ENCODE data around the gene PLXDC1.
A peak's percentile ranks its signal among the peaks of the same experiment; 100 is the strongest.

Gene PLXDC1

DNA sequence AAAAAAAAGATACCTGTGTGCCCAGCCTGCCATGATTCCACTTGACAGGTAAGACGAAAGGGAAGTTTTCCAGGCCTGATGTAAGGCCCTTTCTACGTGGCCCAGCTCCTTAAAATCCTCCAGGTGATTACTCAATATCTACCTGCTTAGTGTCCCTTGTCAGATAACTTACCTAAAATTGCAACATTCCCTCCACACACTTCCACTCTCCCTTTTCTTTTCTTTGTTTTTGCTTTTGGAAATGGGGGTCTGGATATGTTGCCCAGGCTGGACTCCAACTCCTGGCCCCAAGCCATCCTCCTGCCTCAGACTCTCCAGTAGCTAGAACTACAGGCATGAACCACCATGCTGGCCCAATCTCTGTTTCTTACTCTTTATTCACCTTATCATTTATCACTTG lies 7.2 kb upstream of the PLXDC1 start:
- no peak overlapping the region for H3K27ac ChIP-seq
- no peak for DNase-seq (ENCODE audit: low read depth, low spot score)

DNA sequence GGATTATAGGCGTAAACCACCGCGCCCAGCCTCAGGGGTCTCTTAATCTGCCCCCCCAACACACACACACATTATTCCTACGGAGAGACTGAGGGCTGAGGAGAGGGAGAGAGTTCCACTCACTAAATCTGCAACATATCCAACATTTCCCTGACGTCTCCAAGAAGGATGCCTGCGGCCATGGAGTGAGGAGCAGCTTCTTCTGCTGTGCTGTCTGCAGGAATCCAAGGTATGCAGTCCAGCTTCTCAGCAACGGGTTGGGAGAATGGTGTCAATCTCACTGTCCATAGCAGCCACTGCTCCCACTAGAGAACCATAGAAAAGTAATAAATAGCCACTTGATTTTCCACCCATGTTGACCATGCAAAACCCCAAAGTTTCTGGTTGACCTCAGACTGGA lies 5.1 kb upstream of the PLXDC1 start:
- H3K27ac ChIP-seq = no peak overlapping the region
- DNase-seq (ENCODE audit: low read depth, low spot score) = no peak

DNA sequence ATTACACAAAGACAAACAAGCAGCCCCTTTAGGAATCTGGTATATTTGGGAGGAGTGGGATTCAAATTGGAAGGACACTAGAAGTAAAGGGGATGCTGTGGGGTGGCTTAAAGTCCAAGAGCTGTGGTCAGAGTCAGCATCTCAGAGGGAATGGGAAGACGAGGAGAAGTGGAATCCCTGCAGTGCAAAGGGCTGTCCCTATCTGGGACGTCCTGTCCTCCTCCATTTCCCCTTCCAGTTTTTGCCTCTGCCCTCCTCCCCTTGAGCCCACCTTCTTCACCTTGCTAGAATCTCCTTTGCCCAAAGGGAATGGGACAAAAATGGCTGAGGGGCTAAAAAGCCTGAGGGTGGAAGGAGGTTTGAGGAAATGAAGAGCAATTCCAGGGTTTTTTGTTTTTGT lies 4.2 kb upstream of the PLXDC1 start:
- no peak overlapping the region for H3K27ac ChIP-seq
- no peak for DNase-seq (ENCODE audit: low read depth, low spot score)

DNA sequence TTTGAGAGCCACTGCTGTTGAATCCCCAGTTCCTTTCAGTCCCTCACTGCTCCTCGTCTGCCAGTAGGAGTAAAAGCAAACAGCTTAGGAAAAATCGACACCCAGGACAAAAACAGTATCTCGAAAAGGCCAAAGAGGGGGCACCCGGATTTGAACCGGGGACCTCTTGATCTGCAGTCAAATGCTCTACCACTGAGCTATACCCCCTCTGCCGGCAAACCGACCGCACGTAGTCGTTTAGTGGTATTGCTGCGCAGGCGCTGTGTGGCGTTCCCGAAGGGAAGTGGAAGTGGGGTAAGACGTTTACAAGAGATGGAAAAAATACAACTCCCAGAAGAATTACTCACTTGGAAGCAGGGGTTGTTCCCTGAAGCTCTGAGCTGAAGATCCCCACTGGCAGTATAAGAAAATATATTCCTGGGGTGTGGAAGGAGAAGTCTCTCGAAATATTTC lies 2.2 kb upstream of the PLXDC1 start:
- H3K27ac ChIP-seq = peak overlapping the region; percentile 47
- DNase-seq (ENCODE audit: low read depth, low spot score) = peak; percentile 31

DNA sequence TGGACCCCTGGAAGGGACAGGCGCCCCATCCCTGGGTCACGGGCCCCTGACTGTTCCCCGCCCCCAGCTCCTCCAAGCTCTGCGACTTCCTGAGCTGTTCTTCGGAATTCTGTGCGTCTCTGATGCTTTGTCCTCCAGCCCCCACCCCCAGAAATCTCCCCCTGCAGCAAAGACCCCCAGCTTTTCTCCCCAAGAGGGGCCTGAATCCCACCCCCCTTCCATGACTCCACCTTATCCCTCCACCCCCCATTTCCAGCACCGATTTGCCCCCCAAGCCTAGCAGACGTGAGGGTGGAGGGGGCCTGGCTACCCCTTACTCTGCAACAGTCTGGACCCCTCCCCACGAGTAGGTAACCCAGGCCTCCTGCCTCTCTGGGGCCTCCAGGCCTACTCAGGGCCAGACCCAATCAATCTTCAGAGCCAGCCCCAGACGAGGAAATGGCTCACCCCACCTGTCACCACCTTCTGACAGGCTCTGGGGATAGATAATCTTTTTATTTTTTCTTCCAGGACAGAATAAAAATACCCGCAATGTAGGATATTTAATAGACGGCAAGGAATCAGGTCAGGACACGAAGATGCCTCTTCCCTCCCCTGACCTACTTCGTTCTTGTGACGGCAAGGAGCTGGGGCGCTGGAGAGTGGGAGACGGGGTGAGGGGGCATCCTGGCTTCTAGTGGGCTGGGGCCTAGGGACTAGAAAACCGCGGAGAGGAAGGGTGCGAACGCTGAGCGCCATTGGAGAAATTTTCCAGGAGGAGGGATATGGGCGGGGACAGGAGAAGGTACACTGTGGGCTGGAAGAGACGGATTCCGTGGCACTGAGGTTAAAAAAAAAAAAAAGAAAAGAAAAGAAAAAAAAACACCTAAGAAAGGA lies 744 bp upstream of the PLXDC1 start:
- H3K27ac ChIP-seq = peak overlapping the region; percentile 47
- DNase-seq (ENCODE audit: low read depth, low spot score) = no peak

DNA sequence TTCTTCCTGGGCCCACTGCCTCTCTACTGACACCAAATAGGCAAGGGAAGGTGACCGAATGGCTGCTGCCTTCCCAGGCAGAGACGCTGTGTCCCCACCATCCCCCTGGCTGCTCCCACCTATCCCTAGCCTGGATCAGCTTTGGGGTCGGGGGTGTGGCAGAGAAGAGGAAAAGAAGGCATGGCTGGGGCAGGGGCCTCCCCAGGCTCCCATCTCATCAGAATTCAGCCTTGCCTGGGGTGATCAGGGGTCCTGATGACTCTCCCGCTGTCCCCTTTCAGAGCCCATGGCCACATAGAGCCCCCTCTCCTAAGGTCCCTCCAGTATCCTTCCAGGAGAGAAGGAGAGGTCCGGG lies 665 bp downstream of the PLXDC1 start:
- DNase-seq (ENCODE audit: low read depth, low spot score) = no peak
- no peak overlapping the region for H3K27ac ChIP-seq

DNA sequence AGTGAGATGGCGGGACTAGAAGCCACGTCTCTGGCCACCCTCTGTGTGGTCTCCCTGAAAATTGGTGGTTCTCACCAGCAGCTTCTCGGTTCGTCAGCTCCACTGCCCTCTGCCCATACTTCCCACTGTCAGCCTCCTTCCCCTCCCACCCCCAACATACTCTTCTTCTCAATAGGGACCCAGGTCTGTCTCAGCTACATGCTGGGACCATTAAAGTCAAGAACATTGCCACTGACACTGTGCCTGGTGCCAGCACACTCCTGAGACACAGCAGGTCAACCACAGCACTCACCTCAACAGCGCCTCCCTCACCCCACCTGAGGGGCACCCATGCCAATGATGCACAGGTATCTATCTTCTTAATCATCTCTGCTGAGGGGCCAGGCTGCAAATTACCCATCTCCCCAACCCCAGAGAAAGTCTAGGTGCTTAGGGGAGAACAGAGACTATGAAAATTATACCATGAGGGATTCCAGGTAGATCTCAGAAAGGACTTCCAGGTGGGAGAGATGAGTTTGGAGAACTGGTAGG lies 1.3 kb downstream of the PLXDC1 start:
- H3K27ac ChIP-seq = no peak overlapping the region
- DNase-seq (ENCODE audit: low read depth, low spot score) = no peak

DNA sequence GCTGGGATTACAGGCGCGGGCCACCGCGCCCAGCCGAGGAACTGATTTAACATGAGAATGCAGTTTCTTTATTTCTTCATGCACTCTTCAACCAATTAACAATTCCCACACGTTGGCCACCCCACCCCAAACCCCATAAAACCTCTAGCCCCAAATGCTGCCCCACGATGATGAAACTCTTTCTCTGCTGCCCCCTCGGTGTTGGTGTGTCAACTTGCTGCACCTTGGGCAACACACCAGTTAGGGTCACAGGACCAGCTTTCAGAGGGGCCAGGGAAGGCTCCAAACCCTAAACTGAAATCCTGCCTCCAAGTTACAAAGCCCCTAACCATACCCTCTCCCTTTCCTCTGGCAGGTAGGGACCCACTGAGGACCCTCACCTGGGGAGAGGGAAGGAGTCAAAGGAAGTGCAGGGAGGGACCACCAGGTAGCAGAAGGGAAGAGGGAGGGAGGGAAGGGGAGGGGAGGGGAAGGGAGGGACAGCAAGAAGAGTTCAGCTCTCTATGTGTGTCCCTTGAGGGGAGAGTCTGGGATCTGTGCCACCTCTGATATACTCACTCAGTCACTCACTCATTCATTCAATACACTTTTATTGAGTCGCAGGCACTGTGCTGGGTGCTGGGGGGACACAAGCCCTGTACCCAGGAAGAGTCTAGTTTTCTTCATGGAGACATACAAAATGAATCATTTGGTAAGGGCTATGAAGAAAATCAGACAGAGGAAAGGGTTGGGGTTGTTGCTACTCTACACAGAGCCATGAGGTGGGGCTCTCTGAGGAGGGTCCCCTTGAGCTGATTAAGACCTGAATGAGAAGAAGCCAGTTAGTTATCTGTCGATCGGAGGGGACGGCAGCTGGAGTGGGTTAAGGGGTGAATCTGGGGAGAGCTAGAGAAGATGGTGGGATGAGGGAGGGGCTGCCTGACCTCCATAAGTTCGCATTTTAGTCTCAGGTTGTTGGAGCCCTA lies 3.9 kb downstream of the PLXDC1 start:
- H3K27ac ChIP-seq = no peak overlapping the region
- no peak for DNase-seq (ENCODE audit: low read depth, low spot score)

DNA sequence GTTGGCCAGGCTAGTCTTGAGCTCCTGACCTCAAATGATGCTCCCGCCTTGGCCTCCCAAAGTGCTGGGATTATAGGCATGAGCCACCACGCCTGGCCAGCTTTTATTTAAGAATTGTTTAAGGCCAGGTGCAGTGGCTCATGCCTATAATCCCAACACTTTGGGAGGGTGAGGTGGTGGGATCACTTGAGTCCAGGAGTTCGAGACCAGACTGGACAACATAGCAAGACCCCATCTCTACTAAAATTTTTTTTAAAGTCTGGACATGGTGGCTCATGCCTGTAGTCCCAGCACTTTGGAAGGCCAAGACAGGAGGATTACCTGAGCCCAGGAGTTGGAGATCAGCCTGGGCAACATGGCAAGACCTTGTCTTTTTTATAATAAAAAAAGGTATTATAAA lies 5.2 kb downstream of the PLXDC1 start:
- H3K27ac ChIP-seq = no peak overlapping the region
- no peak for DNase-seq (ENCODE audit: low read depth, low spot score)

DNA sequence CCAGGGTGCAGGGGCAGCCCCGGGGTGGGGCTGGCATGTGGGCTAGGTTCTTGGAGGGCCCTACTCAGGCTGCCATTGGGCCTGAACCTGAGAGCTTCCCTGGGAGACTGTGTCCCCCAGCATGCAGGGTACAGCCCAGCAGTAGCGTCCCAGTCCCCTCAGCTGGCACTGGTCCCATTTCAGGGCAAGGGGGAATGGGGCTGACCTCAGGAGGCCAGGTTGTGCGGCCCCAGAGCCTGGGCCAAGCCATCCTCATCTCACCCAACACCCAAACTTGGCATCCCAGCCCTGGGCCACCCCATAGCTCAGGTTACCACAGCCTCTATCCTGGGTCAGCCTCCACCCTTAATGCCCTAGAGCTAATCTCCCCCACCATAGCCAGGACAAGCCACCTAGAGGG lies 6.3 kb downstream of the PLXDC1 start:
- no peak for DNase-seq (ENCODE audit: low read depth, low spot score)
- H3K27ac ChIP-seq = no peak overlapping the region

DNA sequence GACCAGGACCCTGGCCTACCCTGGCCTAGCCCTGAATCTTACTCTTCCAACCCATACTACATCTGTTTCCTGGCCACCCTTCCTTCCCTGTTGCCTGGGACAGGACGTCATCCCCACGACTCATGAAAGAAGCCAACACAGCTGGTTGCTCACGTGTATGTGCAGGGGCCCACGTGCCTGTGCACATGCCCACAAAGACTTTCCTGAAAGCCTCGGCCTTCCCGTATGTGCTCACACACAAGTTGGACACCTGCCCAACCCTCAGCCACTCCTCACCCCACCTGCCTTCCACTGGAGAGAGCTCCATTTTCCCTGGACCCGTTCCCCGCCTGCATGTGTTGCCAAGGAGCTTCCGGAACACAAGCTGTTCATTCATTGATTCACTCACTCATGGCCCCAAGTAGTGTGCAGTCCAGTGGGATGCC lies 7.0 kb downstream of the PLXDC1 start:
- peak; percentile 80 for DNase-seq (ENCODE audit: low read depth, low spot score)

DNA sequence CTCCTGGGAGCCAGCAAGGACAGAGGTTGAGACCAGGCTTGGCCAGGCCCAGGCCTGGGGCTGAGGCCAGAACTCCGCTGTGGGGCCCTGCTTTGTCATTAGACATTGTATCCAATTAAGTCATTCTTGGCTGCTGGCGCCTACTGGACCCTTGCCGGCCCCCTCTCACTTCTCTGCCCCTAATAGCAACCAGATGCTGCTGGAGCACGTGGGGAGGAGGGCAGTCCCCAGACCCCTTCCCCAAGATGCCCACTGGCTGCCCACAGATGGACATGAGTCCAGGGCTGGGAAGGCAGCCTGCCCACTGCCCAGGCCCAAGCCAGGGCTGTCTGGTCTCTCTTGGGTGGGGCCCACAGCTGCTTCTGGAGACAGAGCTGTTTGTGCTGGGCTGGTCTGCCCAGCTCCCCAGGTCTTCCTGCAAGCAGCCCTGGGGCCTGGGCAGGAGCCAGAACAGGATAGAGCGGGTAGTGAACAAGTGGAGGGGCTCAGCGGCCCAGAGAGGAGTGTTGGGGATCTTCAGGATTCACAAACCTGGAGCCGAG lies 7.8 kb downstream of the PLXDC1 start:
- no peak for DNase-seq (ENCODE audit: low read depth, low spot score)
- H3K27ac ChIP-seq = no peak overlapping the region

More for the DNA sequence above, 7.0 kb downstream of the PLXDC1 start:
- no peak overlapping the region for H3K27ac ChIP-seq

DNA sequence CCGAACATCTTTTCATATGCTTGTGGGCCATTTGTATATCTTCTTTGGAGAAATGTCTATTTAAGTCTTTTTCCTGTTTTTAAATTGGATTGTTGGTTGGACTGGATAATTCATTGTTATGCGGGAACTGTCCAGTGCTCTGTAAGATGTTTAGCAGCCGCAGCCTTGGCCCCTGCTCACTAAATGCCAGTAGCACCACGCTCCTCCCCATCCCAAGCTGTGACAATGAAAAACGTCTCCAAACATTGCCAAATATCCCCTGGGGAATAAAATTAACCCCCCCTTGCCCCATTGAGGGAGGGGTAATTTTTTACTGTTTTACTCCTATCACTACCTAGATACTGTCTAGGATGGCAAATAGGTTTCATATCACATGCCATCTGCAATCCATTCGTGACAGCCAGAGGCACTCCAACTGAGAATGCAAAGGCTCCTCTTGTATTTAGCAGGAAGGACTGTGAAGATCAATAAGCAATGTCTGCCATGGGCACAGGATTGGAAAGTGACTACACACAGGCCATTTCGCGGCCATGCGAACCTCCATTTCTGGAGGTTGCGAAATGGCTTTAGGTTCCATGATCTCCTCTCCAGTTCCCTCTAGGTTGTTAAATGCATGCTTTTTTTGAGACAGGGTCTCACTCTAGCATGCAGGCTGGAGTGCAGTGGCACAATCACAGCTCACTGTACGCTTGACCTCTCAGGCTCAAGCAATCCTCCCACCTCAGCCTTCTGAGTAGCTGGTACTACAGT lies 9.3 kb downstream of the PLXDC1 start:
- DNase-seq (ENCODE audit: low read depth, low spot score) = no peak
- H3K27ac ChIP-seq = no peak overlapping the region

DNA sequence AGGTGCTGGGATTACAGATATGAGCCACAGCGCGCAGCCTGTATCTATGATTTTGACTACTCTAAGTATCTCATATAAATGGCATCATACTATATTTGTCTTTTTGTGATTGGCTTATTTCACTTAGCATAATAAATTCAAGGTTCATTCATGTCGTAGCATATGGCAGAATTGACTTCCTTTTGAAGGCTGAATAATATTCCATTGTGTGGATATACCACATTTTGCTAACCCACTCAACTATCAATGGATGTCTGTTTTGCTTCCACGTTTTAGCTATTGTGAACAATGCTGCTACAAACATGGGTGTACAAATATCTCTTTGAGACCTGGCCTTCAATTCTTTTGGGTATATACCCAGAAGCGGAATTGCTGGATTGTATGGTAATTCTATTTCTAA lies 10.1 kb downstream of the PLXDC1 start:
- no peak overlapping the region for H3K27ac ChIP-seq
- no peak for DNase-seq (ENCODE audit: low read depth, low spot score)

DNA sequence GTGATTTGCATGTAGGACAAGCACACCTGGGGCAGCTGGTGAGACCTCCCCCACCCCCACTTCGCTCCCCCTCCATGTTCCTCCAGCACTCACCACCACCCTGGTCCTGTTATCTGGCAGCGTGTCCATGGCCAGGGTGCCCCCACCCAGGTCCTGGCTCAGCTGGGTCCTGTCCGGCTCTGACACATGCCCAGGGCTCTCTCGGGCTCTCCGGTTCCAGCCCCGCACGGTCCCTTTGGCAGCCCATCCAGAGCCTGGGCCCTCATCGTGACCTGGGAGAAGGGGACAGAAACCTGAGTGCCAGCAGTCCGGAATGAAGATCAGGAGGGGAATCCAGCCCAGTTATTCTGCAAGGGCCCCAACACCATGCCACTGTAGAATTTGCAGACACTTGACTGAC lies 11.9 kb downstream of the PLXDC1 start:
- no peak overlapping the region for H3K27ac ChIP-seq
- no peak for DNase-seq (ENCODE audit: low read depth, low spot score)

DNA sequence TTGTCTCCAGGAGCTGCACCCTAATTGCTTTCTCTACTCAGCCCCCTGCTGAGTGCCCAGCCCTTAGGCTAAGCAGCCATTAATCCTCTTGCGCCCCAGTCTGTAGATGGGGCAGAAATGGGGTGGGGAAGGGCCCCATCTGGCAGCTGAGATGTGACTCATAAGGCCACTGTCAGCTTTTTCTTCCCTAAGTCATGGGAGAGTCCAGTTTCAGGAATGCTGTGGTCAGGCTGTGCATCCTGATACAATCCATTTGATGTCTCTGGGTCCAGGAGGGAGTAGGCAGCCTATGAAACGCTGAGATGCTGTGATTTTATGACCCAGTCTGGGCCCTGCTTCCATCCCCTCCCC lies 12.3 kb downstream of the PLXDC1 start:
- peak; percentile 10 for DNase-seq (ENCODE audit: low read depth, low spot score)
- no peak overlapping the region for H3K27ac ChIP-seq

DNA sequence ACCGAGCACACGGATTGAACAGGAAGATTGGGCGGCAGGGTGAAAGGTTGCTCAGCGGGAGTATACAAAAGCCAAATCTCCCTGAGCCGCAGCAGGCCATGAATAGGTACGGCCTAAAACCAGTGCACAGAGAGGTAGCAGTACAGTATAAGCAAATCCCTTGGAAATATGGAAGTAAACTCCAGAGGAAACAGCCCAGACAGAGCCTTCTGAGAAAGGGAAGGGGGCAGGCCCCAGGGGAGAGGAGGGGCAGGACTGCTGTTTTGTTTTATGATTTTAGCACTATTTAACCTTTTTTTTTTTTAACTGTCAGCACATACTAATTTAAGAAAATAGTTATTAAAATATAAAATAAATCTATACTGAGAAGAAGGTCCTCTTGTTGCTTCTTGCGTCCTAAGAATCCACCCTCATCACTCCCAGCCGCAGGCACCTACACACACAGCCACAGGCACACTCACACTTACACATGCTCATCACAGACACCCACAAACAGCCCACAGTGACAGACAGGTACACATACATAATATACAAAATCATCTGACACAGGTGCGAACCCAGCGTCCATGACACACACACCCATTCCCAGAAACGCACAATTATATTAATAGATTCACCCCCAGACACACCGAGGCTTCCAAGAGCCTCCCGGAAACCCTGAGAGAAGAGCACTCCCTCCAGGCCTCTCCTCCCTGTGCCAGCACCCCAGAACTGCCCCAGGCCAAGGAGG lies 12.8 kb downstream of the PLXDC1 start:
- DNase-seq (ENCODE audit: low read depth, low spot score) = no peak
- H3K27ac ChIP-seq = no peak overlapping the region

DNA sequence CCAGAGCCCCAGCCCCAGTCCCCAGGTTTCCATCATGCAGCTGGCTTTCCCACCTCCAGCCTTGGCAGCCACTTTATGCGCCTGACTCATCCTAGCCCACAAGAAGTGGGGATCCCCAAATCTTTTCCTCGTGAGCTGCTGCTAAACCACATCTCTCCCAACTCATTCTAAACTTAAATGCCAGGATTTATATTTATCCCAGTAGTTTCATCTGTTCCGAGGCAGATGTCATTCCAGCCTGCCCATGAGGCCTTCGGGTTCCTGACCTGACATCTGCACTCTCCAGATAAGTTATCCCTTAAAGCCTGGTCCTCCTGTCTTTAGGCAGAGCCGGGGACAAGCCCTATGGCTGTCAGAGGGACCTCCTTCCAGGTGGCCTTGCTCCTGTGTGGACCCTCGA lies 16.6 kb downstream of the PLXDC1 start:
- DNase-seq (ENCODE audit: low read depth, low spot score) = no peak
- H3K27ac ChIP-seq = no peak overlapping the region

DNA sequence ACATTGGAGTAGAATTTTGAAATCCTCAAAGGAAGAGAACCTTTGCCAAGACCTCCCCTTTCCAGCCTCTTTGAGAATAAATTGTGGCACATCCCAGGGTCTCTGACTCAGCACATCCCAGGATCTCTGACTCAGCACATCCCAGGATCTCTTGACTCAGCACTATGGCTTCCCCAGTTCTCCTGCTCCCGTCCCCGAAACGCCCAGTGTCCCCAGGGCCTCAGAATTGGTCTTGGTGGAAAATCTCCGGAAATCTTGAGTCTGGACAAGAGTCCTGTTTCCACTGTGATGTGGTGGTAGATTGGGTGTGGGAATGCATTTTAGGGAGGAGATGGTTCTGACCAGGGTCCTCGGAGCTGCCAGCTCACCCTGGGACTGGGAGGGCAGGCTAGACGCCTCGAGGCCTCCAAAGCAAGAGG lies 19.2 kb downstream of the PLXDC1 start:
- no peak for DNase-seq (ENCODE audit: low read depth, low spot score)
- H3K27ac ChIP-seq = no peak overlapping the region
